Heart left ventricle (tissue), 13 donors: Measurements from ENCODE around the gene PREPL.

Experiments used
- POLR2A ChIP-seq, 2 donors: fragments of 450-650 bp; IDR thresholded peaks; one replicate each; pipeline ENCODE4 v1.6.1; 2017; ENCODE audit warnings: antibody characterized with exemption in 2 of 2, mild to moderate bottlenecking in 2 of 2, moderate library complexity in 2 of 2
- TF ChIP-seq, protein P1 (sequence below), 12 donors: fragments of 200-600 bp; sonication (generic) in 4 of 12; IDR thresholded peaks; one replicate each; pipeline versions ENCODE4 v1.5.0 to v1.8.0; 2018 to 2022; ENCODE audit warnings: antibody characterized with exemption in 12 of 12, mild to moderate bottlenecking in 5 of 12
- donor health status: ischemic (EF 13 %, LVEDD 7.1; RV severe dilation, severe dysfunction).
- donor health status: DM: no; HTN: yes; CAD: no.
- donor health status: DM: no; HTN: no; CAD: no.
- donor health status: ischemic (EF 25% LVEDD 6.9; RV normal size, moderate dysfunction).
- donor health status: ischemic (EF 25% LVEDD 5.7; RV mildly dilated, moderate dysfunction).
- donor health status: ischemic (EF 35%, LVEDD 5.7; RV mildly dilated, moderate dysfunction).
- donor health status: nonischemic (EF 11% LVEDD 7.7; RV severe dilation, severe dysfunction).
- donor health status: DM: yes; HTN: yes; CAD: no.
- donor health status: PGD.
- donor health status: ischemic (EF 29% LVEDD 5.4; RV normal size, mild dysfunction).
- donor health status: nonischemic (EF 23%, LVEDD 6.1; RV moderate dilation, normal function).

GRCh38 chr2:44328750-44329149 is 32.5 kb downstream of the PREPL start:
- TF ChIP-seq, protein P1, sequence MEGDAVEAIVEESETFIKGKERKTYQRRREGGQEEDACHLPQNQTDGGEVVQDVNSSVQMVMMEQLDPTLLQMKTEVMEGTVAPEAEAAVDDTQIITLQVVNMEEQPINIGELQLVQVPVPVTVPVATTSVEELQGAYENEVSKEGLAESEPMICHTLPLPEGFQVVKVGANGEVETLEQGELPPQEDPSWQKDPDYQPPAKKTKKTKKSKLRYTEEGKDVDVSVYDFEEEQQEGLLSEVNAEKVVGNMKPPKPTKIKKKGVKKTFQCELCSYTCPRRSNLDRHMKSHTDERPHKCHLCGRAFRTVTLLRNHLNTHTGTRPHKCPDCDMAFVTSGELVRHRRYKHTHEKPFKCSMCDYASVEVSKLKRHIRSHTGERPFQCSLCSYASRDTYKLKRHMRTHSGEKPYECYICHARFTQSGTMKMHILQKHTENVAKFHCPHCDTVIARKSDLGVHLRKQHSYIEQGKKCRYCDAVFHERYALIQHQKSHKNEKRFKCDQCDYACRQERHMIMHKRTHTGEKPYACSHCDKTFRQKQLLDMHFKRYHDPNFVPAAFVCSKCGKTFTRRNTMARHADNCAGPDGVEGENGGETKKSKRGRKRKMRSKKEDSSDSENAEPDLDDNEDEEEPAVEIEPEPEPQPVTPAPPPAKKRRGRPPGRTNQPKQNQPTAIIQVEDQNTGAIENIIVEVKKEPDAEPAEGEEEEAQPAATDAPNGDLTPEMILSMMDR (IDR thresholded peaks at IDR 0.05) = no peak
- no peak for TF ChIP-seq POLR2A (IDR thresholded peaks at IDR 0.05)
